ENCODE measurements around the gene MAP1S.

Gene MAP1S

GRCh38 chr19:17687141-17687856 lies 32.0 kb upstream of the MAP1S start:
- peaks cover 0 to 20% (median 12%) of the 10 kb centered on the region in 10 experiments; a peak in 14 of 20 replicates for H3K4me1 ChIP-seq
- H3K27ac ChIP-seq, result no peak overlapping the region
- H3K9me3 ChIP-seq (replicated peaks in 1 of 11), result no peaks in the 10 kb centered on the region
- TF ChIP-seq Cebpa-rat (IDR thresholded peaks at IDR 0.05), result no peak
- no peak overlapping the region for H3K9ac ChIP-seq
- peaks cover 50 to 89% (median 87%) of the 10 kb centered on the region in 11 experiments for H3K27me3 ChIP-seq
- H4K20me1 ChIP-seq, result peaks cover 0 to 27% (median 0%) of the 10 kb centered on the region in 11 experiments; a peak in 7 of 22 replicates
- H3K36me3 ChIP-seq, result no peaks in the 10 kb centered on the region
- H3K4me3 ChIP-seq, result peak overlapping the region in 2 of 10 experiments; percentile 48 to 55; a peak in 2 of 20 replicates
- H3K4me2 ChIP-seq, result peak overlapping the region in 9 of 11 experiments; percentile 19 to 98 (median 46); a peak in 14 of 22 replicates

GRCh38 chr19:17687857-17688784 lies 31.2 kb upstream of the MAP1S start, which contains the start of gene UNC13A:
Gene UNC13A (minus strand): TSS chr19:17688354. CDS start chr19:17688199, 155 bp downstream.
- Histone ChIP-seq H3K36me3 (no peaks in the 10 kb centered on the region), H3K4me3 (no peak within 1 kb of the TSS), H3K27me3 (peaks cover 50 to 81% (median 79%) of the 10 kb centered on the region in 11 experiments), H3K4me1 (peaks cover 0 to 20% (median 12%) of the 10 kb centered on the region in 10 experiments; a peak in 14 of 20 replicates), H3K9me3 (replicated peaks in 1 of 11) (no peaks in the 10 kb centered on the region), H3K9ac (no peak within 1 kb of the TSS), H4K20me1 (peaks cover 0 to 20% (median 0%) of the 10 kb centered on the region in 11 experiments; a peak in 6 of 22 replicates), H3K4me2 (peak within 1 kb of the TSS in 3 of 11 experiments; percentile 46 to 97 (median 85); a peak in 4 of 22 replicates), H3K27ac (no peak within 1 kb of the TSS)
- TF ChIP-seq Cebpa-rat (IDR thresholded peaks at IDR 0.05), result no peak

GRCh38 chr19:17688853-17689595 lies 30.3 kb upstream of the MAP1S start:
- Histone ChIP-seq H3K4me1 (peaks cover 0 to 20% (median 12%) of the 10 kb centered on the region in 10 experiments; a peak in 14 of 20 replicates), H3K9me3 (replicated peaks in 1 of 11) (no peaks in the 10 kb centered on the region), H3K9ac (no peak overlapping the region), H3K4me2 (no peak overlapping the region), H3K4me3 (no peak overlapping the region), H3K27ac (no peak overlapping the region), H3K36me3 (no peaks in the 10 kb centered on the region), H4K20me1 (peaks cover 0 to 16% (median 0%) of the 10 kb centered on the region in 11 experiments; a peak in 6 of 22 replicates), H3K27me3 (peaks cover 44 to 71% (median 70%) of the 10 kb centered on the region in 11 experiments)
- no peak; a peak in 1 of 22 replicates for TF ChIP-seq Cebpa-rat (IDR thresholded peaks at IDR 0.05)

- Histone ChIP-seq H3K27ac (no peak overlapping the region), H4K20me1 (peaks cover 0 to 6% (median 0%) of the 10 kb centered on the region in 11 experiments; a peak in 3 of 22 replicates), H3K4me3 (no peak overlapping the region), H3K4me2 (no peak overlapping the region), H3K36me3 (no peaks in the 10 kb centered on the region), H3K4me1 (no peaks in the 10 kb centered on the region; a peak in 2 of 20 replicates), H3K9ac (no peak overlapping the region), H3K9me3 (replicated peaks in 1 of 11) (no peaks in the 10 kb centered on the region), H3K27me3 (peaks cover 15 to 36% (median 34%) of the 10 kb centered on the region in 11 experiments)
- TF ChIP-seq Cebpa-rat (IDR thresholded peaks at IDR 0.05), result no peak
Observed at GRCh38 chr19:17692566-17692965, 26.7 kb upstream of the MAP1S start.

GRCh38 chr19:17695198-17695597 lies 24.1 kb upstream of the MAP1S start:
- no peak for TF ChIP-seq Cebpa-rat (IDR thresholded peaks at IDR 0.05)
- no peak overlapping the region for H3K9ac ChIP-seq
- no peak overlapping the region for H3K4me3 ChIP-seq

GRCh38 chr19:17703824-17704463 lies 15.3 kb upstream of the MAP1S start:
- no peaks in the 10 kb centered on the region for H4K20me1 ChIP-seq
- H3K27ac ChIP-seq, result no peak overlapping the region
- no peaks in the 10 kb centered on the region for H3K9me3 ChIP-seq (replicated peaks in 1 of 11)
- no peaks in the 10 kb centered on the region for H3K27me3 ChIP-seq
- peaks cover 0 to 9% (median 2%) of the 10 kb centered on the region in 10 experiments; a peak in 7 of 20 replicates for H3K4me1 ChIP-seq
- no peak for TF ChIP-seq Cebpa-rat (IDR thresholded peaks at IDR 0.05)
- no peak overlapping the region for H3K9ac ChIP-seq
- no peak overlapping the region for H3K4me2 ChIP-seq
- no peak overlapping the region for H3K4me3 ChIP-seq
- no peaks in the 10 kb centered on the region for H3K36me3 ChIP-seq

More at GRCh38 chr19:17695198-17695597, 24.1 kb upstream of the MAP1S start:
- H3K4me2 ChIP-seq, result no peak overlapping the region
- H3K27ac ChIP-seq, result no peak overlapping the region
- no peaks in the 10 kb centered on the region for H3K9me3 ChIP-seq (replicated peaks in 1 of 11)
- H3K27me3 ChIP-seq, result peaks cover 0 to 10% (median 8%) of the 10 kb centered on the region in 11 experiments; a peak in 15 of 22 replicates
- H3K4me1 ChIP-seq, result peaks cover 6 to 15% (median 9%) of the 10 kb centered on the region in 10 experiments; a peak in 15 of 20 replicates
- H4K20me1 ChIP-seq, result no peaks in the 10 kb centered on the region
- no peaks in the 10 kb centered on the region for H3K36me3 ChIP-seq

GRCh38 chr19:17706750-17707181 lies 12.5 kb upstream of the MAP1S start:
- no peak overlapping the region for H3K4me3 ChIP-seq
- TF ChIP-seq Cebpa-rat (IDR thresholded peaks at IDR 0.05), result no peak
- no peak overlapping the region for H3K9ac ChIP-seq
- H3K4me1 ChIP-seq, result no peaks in the 10 kb centered on the region
- no peaks in the 10 kb centered on the region for H3K36me3 ChIP-seq
- H3K4me2 ChIP-seq, result no peak overlapping the region
- H3K9me3 ChIP-seq (replicated peaks in 1 of 11), result no peaks in the 10 kb centered on the region
- no peak overlapping the region for H3K27ac ChIP-seq
- H4K20me1 ChIP-seq, result no peaks in the 10 kb centered on the region
- no peaks in the 10 kb centered on the region for H3K27me3 ChIP-seq

- Histone ChIP-seq H4K20me1 (no peaks in the 10 kb centered on the region), H3K4me2 (no peak overlapping the region), H3K9ac (no peak overlapping the region), H3K9me3 (replicated peaks in 1 of 11) (no peaks in the 10 kb centered on the region), H3K27ac (no peak overlapping the region), H3K4me3 (no peak overlapping the region), H3K4me1 (peaks cover 4 to 16% (median 8%) of the 10 kb centered on the region in 10 experiments), H3K36me3 (no peaks in the 10 kb centered on the region), H3K27me3 (no peaks in the 10 kb centered on the region)
- TF ChIP-seq Cebpa-rat (IDR thresholded peaks at IDR 0.05), result no peak
Observed at GRCh38 chr19:17711851-17712250, 7.4 kb upstream of the MAP1S start.
